B cell (primary cell): ENCODE measurements around the gene FNDC5. TPM values are rescaled to one million over a fixed set of nuclear protein-coding genes. Genes with fewer than 3 reads are reported as not detected.

Experiments
- ATAC-seq: fragments of 200-7000 bp; cut with Tn5 transposase; one replicate; pipeline ENCODE4 v1.10.0; 2021; ENCODE audit warnings: low read depth, mild to moderate bottlenecking, moderate number of reproducible peaks, moderate library complexity
- CTCF ChIA-PET: fragments of 350-600 bp; sonication (Branson Sonifier 250); formaldehyde crosslinking; loops from one replicate; lab custom pipeline; 2021; ENCODE audit warnings: antibody characterized with exemption, inconsistent platforms; lab: Charles Lee
- POLR2A ChIA-PET: fragments of 350-600 bp; sonication (Branson Sonifier 250); formaldehyde crosslinking; loops from one replicate; lab custom pipeline; 2021; ENCODE audit warnings: antibody characterized with exemption; lab: Charles Lee
- DNase-seq: peaks from one replicate; pipeline ENCODE4 v3.0.0; 2013
- H2AFZ ChIP-seq: 2 replicates; pipeline ENCODE4 v1.6.1; 2012; ENCODE audit warnings: mild to moderate bottlenecking, low read depth, low read length; ENCODE audit not compliant: insufficient read depth, poor library complexity, severe bottlenecking
- H3K27ac ChIP-seq, 2 donors: 1 replicate in 1 of 2; 2 replicates in 1 of 2; pipeline ENCODE4 v1.5.1; 2012 to 2013; ENCODE audit warnings: low read length in 2 of 2, mild to moderate bottlenecking in 2 of 2, moderate library complexity in 1 of 2
- H3K27me3 ChIP-seq, 4 experiments: fragments of 200-600 bp in 1 of 4; sonication (generic) in 1 of 4; replicated peaks in 1 of 4; 1 replicate in 2 of 4; 2 replicates in 2 of 4; pipeline versions ENCODE4 v1.6.1 to v1.7.0; 2013 to 2016; ENCODE audit warnings: low read length in 3 of 4, mild to moderate bottlenecking in 2 of 4, mixed read lengths in 1 of 4, moderate library complexity in 1 of 4; ENCODE audit not compliant: insufficient read depth in 4 of 4, control insufficient read depth in 3 of 4; ENCODE audit errors: control extremely low read depth in 1 of 4
- H3K36me3 ChIP-seq, 2 experiments: replicated peaks in 1 of 2; 1 replicate in 1 of 2; 2 replicates in 1 of 2; pipeline versions ENCODE4 v1.6.1 to v1.7.1; 2013; ENCODE audit warnings: low read length in 1 of 2; ENCODE audit not compliant: insufficient read depth in 2 of 2, control insufficient read depth in 1 of 2; ENCODE audit errors: control extremely low read depth in 1 of 2, extremely low read depth in 1 of 2
- H3K4me1 ChIP-seq, 2 donors: fragments of 200-600 bp in 1 of 2; sonication (generic) in 1 of 2; 1 replicate in 1 of 2; 2 replicates in 1 of 2; pipeline versions ENCODE4 v1.5.1 to v1.6.1; 2013 to 2017; ENCODE audit warnings: low read length in 2 of 2; ENCODE audit not compliant: control insufficient read depth in 2 of 2, insufficient read depth in 2 of 2
- H3K4me2 ChIP-seq: replicated peaks from 2 replicates; pipeline ENCODE3; 2012; ENCODE audit warnings: mild to moderate bottlenecking, low read depth, low read length; ENCODE audit not compliant: poor library complexity, severe bottlenecking
- H3K4me3 ChIP-seq, 5 experiments: fragments of 200-600 bp in 1 of 5; sonication (generic) in 1 of 5; 1 replicate in 3 of 5; 2 replicates in 2 of 5; pipeline versions ENCODE4 v1.5.1 to v1.7.0; 2011 to 2016; ENCODE audit warnings: low read length in 4 of 5, mild to moderate bottlenecking in 4 of 5, low read depth in 2 of 5, control low read depth in 1 of 5, moderate library complexity in 1 of 5; ENCODE audit not compliant: insufficient read depth in 1 of 5; ENCODE audit errors: control extremely low read depth in 1 of 5, extremely low read depth in 1 of 5
- H3K79me2 ChIP-seq: fragments of 200-600 bp; sonication (generic); one replicate; pipeline ENCODE4 v1.6.0; 2016; ENCODE audit warnings: low read length; ENCODE audit not compliant: control insufficient read depth, insufficient read depth
- H3K9ac ChIP-seq: fragments of 200-600 bp; sonication (generic); 2 replicates; pipeline ENCODE4 v1.6.1; 2017; ENCODE audit warnings: mild to moderate bottlenecking, low read length, moderate library complexity
- H3K9me3 ChIP-seq, 3 donors: one replicate each; pipeline versions ENCODE4 v1.6.1 to v1.7.1; 2013; ENCODE audit warnings: low read length in 2 of 3; ENCODE audit not compliant: control insufficient read depth in 2 of 3, insufficient read depth in 1 of 3; ENCODE audit errors: control extremely low read depth in 1 of 3
- H4K20me1 ChIP-seq: 2 replicates; pipeline ENCODE4 v1.6.0; 2012; ENCODE audit warnings: mild to moderate bottlenecking, low read length; ENCODE audit not compliant: insufficient read depth, control insufficient read depth, poor library complexity, severe bottlenecking
- H3K27ac Mint-ChIP-seq: one replicate; pipeline ENCODE4 v1.8.0; 2021; ENCODE audit warnings: mixed read lengths
- H3K27me3 Mint-ChIP-seq: one replicate; pipeline ENCODE4 v1.8.0; 2021; ENCODE audit warnings: mixed read lengths
- H3K4me1 Mint-ChIP-seq: one replicate; pipeline ENCODE4 v1.8.0; 2021; ENCODE audit warnings: mixed read lengths
- H3K4me3 Mint-ChIP-seq: one replicate; pipeline ENCODE4 v1.8.0; 2021; ENCODE audit warnings: mixed read lengths
- H3K9me3 Mint-ChIP-seq: one replicate; pipeline ENCODE4 v1.8.0; 2022; ENCODE audit warnings: mixed read lengths; ENCODE audit not compliant: insufficient read depth
- EZH2 ChIP-seq: IDR thresholded peaks from 2 replicates; pipeline ENCODE4 v1.6.1; 2012; ENCODE audit warnings: borderline replicate concordance, low read depth, mild to moderate bottlenecking, moderate library complexity, low read length; ENCODE audit not compliant: insufficient read depth, poor library complexity, severe bottlenecking
- WGBS: methylation state at CpG from one replicate; pipeline ENCODE4 v1.1.5; 2013; ENCODE audit warnings: missing lambda C conversion rate; ENCODE audit not compliant: insufficient coverage; 5-methylcytosine and 5-hydroxymethylcytosine counted together
- intact Hi-C: fragments of 100-400 bp; cut with micrococcal nuclease; formaldehyde crosslinking; loops from one replicate; pipeline ENCODE4 v1.10.0; 2022
- polyA plus RNA-seq: library from polyadenylated mRNA; depleted of rRNA; stranded (reverse); fragments of >200 nt; gene quantifications from 2 replicates; pipeline ENCODE4 v1.2.3, GENCODE V29; 2012
- total RNA-seq, 2 donors: library from RNA; stranded (reverse); fragments of 120-200 nt in 1 of 2; gene quantifications; 1 replicate in 1 of 2; 2 replicates in 1 of 2; pipeline versions ENCODE4 v1.2.3 to v1.2.4, GENCODE V29; 2013 to 2022
- TF ChIP-seq, protein P1 (sequence below): fragments of 200-600 bp; IDR thresholded peaks from one replicate; pipeline ENCODE4 v1.8.0; 2022; ENCODE audit warnings: antibody characterized with exemption, mild to moderate bottlenecking

The FNDC5 gene
- total and polyA plus RNA-seq, 2 donors (not counting 1 experiment from before 2014, with no cell fraction given): 0.76 to 2.1 TPM

DNA sequence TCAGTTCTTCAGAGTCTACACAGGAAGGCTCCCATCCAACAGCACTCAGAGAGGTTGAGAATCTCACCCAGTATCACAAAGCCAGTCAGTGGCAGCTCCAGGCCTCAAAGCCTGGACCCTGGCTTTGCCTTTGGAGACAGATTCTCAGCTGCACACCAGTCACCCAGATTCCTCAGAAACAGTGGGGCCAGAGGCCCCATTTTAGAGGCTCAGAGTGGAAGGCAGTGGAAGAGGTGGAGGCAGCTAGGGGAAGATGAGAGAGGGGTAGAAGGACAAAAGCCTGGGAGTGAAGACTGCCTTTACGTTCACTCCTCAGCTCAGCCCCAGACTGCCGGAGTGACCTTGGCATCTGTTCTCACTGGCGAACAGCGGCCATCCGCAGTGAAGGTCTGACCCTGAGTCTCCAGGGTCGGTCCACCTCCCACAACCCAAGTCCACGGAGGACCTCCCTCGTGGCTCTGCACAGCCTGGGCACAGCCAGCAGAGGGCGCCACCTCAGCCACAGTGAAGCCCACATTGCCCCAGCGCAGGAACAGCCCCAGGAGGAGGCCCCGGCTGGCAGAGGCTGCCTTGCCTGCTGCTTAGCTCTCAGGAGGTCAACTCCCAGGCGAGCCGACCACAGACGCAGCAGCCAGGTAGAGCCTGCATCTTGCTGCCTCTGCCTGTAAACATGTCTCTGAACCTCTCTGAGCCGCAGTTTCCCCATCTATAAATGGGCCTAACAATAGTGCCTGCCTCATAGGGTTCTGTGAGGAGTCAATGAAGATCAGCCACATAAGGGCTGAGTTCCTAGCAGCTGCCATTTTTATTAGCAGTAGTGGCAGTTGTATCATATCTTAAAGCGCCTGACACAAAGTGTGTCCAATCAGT is 5.9 kb upstream of the FNDC5 start:
- H3K4me1 Mint-ChIP-seq: peaks cover 23% of the 10 kb centered on the region
- H3K79me2 ChIP-seq: no peaks in the 10 kb centered on the region
- no peak overlapping the region for H3K9ac ChIP-seq
- H3K27me3 Mint-ChIP-seq: peaks cover 38% of the 10 kb centered on the region
- TF ChIP-seq, protein P1, sequence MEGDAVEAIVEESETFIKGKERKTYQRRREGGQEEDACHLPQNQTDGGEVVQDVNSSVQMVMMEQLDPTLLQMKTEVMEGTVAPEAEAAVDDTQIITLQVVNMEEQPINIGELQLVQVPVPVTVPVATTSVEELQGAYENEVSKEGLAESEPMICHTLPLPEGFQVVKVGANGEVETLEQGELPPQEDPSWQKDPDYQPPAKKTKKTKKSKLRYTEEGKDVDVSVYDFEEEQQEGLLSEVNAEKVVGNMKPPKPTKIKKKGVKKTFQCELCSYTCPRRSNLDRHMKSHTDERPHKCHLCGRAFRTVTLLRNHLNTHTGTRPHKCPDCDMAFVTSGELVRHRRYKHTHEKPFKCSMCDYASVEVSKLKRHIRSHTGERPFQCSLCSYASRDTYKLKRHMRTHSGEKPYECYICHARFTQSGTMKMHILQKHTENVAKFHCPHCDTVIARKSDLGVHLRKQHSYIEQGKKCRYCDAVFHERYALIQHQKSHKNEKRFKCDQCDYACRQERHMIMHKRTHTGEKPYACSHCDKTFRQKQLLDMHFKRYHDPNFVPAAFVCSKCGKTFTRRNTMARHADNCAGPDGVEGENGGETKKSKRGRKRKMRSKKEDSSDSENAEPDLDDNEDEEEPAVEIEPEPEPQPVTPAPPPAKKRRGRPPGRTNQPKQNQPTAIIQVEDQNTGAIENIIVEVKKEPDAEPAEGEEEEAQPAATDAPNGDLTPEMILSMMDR: peak; percentile 82
- TF ChIP-seq EZH2: no peak
- H3K27ac ChIP-seq: no peak overlapping the region
- no peaks in the 10 kb centered on the region for H3K9me3 Mint-ChIP-seq
- H3K27me3 ChIP-seq: peaks cover 0 to 50% (median 12%) of the 10 kb centered on the region in 4 experiments
- ChIA-PET POLR2A (interaction anchor here (0.6 kb wide), 1 partner anchor 84 kb away, joined by 3 read pairs; no protein-coding TSS in a partner anchor), CTCF (interaction anchor here (0.6 to 3.5 kb wide), 16 partner anchors 10 to 736 kb away, joined by 3 to 44 read pairs (median 4); partner anchors contain the start of gene HPCA)
- H3K4me2 ChIP-seq: peak overlapping the region; percentile 22
- no peak overlapping the region for H3K4me3 ChIP-seq
- no peaks in the 10 kb centered on the region for H4K20me1 ChIP-seq
- intact Hi-C loops: loop anchor here (10.0 kb wide), 1 partner anchor 52 kb away; no protein-coding TSS in a partner anchor
- H3K27ac Mint-ChIP-seq: no peak overlapping the region
- H2AFZ ChIP-seq: peak overlapping the region; percentile 28
- no peaks in the 10 kb centered on the region for H3K36me3 ChIP-seq
- no peaks in the 10 kb centered on the region for H3K9me3 ChIP-seq
- H3K4me3 Mint-ChIP-seq: no peak overlapping the region
- H3K4me1 ChIP-seq: peaks cover 14 to 26% of the 10 kb centered on the region in 2 donors
- 36% methylated on average over 16 of the region's 16 CpGs for WGBS
- ATAC-seq: peak; percentile 48
- peak; percentile 67 for DNase-seq
